HEK293T (cell line): Measurements from ENCODE around the gene ILKAP.

ENCODE experiments used
- ARNT ChIP-seq: fragments of 450-650 bp; IDR thresholded peaks from 2 replicates; pipeline ENCODE4 v1.6.1; 2017; ENCODE audit warnings: mild to moderate bottlenecking
- BHLHE40 ChIP-seq: fragments of 450-650 bp; IDR thresholded peaks from 2 replicates; pipeline ENCODE4 v1.6.1; 2016; ENCODE audit warnings: mild to moderate bottlenecking, moderate library complexity, borderline replicate concordance
- ELF4 ChIP-seq: fragments of 450-650 bp; IDR thresholded peaks from 2 replicates; pipeline ENCODE4 v1.6.1; 2017; ENCODE audit warnings: antibody characterized with exemption
- FOXA1 ChIP-seq: fragments of 450-650 bp; IDR thresholded peaks from 2 replicates; pipeline ENCODE4 v1.6.1; 2016; ENCODE audit warnings: mild to moderate bottlenecking
- FOXK2 ChIP-seq: fragments of 450-650 bp; IDR thresholded peaks from 2 replicates; pipeline ENCODE4 v1.6.1; 2016; ENCODE audit warnings: mild to moderate bottlenecking
- FOXM1 ChIP-seq: fragments of 450-650 bp; IDR thresholded peaks from 2 replicates; pipeline ENCODE4 v1.6.1; 2017; ENCODE audit warnings: mild to moderate bottlenecking, borderline replicate concordance
- L3MBTL2 ChIP-seq: fragments of 450-650 bp; conservative IDR thresholded peaks from 2 replicates; pipeline ENCODE4 v1.6.1; 2016; ENCODE audit warnings: mild to moderate bottlenecking
- LEF1 ChIP-seq: fragments of 450-650 bp; IDR thresholded peaks from 2 replicates; pipeline ENCODE4 v1.6.1; 2017; ENCODE audit warnings: mild to moderate bottlenecking, borderline replicate concordance
- NFRKB ChIP-seq: fragments of 450-650 bp; IDR thresholded peaks from 2 replicates; pipeline ENCODE4 v1.6.1; 2016; ENCODE audit warnings: mild to moderate bottlenecking, moderate library complexity
- SP1 ChIP-seq: fragments of 450-650 bp; IDR thresholded peaks from 2 replicates; pipeline ENCODE4 v1.6.1; 2017
- SUZ12 ChIP-seq: fragments of 450-650 bp; IDR thresholded peaks from 2 replicates; pipeline ENCODE4 v1.6.1; 2016; ENCODE audit warnings: mild to moderate bottlenecking
- TARDBP ChIP-seq: fragments of 450-650 bp; IDR thresholded peaks from 2 replicates; pipeline ENCODE4 v1.6.1; 2016
- ZNF384 ChIP-seq: fragments of 450-650 bp; IDR thresholded peaks from 2 replicates; pipeline ENCODE4 v1.6.1; 2016
- TF ChIP-seq, protein P1 (sequence below): fragments of 450-650 bp; IDR thresholded peaks from 2 replicates; pipeline ENCODE4 v1.6.1; 2016

DNA sequence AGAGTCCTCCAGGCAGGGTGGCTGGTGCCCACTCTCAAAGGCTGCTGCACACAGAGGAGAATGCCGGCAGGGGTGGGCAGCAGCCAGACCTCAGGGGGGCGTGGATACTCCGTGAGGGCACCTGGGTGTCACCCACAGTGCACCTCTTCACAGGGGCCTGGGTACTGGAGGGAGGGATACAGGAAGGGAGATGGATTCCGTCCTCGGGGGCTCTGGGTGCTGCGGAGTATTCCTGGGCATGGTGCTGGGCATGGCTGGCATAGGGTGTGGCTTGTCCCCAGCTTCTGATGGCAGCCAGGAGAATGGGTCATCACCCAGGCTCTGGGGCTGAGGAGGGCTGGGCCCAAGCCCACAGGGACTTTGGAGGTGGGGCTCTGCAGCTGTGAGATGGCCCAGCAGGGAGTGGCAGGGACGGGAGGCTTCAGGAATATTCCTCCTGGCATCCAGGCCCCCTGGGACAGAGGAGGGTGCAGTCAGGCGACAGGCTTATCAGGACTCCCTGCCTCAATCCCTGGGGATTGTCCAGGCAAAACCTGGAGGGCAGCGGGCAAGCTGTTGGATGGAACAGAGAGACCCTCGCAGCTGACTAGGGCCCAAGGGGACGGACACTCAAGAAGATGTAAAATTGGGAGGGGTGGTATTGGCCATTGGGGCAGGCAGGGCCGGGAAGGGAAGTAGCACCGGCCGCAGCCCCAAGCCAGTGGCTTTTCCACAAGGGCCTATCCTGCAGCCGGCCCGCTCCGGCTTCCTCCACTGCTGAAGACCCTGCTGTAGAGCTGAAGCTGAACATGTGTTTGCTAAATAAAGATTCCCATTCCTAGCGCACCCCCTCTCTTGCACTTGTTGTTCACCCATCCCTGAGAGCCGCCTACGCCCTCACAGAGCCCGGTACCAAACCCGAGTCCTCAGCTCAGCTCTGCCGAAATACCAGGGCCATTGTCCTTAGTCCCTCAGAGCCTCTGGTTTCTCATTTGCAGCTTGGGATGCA, 70.7 kb downstream of the ILKAP start:
- TF ChIP-seq ELF4 (no peak), SUZ12 (no peak), SP1 (no peak), FOXK2 (no peak), L3MBTL2 (no peak), BHLHE40 (no peak), ZNF384 (no peak), LEF1 (no peak), NFRKB (no peak), ARNT (no peak), TARDBP (no peak), FOXA1 (no peak), FOXM1 (no peak)
- TF ChIP-seq, protein P1, sequence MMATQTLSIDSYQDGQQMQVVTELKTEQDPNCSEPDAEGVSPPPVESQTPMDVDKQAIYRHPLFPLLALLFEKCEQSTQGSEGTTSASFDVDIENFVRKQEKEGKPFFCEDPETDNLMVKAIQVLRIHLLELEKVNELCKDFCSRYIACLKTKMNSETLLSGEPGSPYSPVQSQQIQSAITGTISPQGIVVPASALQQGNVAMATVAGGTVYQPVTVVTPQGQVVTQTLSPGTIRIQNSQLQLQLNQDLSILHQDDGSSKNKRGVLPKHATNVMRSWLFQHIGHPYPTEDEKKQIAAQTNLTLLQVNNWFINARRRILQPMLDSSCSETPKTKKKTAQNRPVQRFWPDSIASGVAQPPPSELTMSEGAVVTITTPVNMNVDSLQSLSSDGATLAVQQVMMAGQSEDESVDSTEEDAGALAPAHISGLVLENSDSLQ, result no peak
